GM19438 (cell line): ENCODE results near the gene HOXB6.

ENCODE experiments used
- ATAC-seq: cut with Tn5 transposase; IDR thresholded peaks from one replicate; pipeline ENCODE4 v1.9.1; 2021; ENCODE audit warnings: low read depth; ENCODE audit not compliant: unreplicated experiment

The HOXB6 gene

GRCh38 chr17:48611213-48611612 is 6.4 kb upstream of the HOXB6 start:
- ATAC-seq: peak; percentile 23

DNA sequence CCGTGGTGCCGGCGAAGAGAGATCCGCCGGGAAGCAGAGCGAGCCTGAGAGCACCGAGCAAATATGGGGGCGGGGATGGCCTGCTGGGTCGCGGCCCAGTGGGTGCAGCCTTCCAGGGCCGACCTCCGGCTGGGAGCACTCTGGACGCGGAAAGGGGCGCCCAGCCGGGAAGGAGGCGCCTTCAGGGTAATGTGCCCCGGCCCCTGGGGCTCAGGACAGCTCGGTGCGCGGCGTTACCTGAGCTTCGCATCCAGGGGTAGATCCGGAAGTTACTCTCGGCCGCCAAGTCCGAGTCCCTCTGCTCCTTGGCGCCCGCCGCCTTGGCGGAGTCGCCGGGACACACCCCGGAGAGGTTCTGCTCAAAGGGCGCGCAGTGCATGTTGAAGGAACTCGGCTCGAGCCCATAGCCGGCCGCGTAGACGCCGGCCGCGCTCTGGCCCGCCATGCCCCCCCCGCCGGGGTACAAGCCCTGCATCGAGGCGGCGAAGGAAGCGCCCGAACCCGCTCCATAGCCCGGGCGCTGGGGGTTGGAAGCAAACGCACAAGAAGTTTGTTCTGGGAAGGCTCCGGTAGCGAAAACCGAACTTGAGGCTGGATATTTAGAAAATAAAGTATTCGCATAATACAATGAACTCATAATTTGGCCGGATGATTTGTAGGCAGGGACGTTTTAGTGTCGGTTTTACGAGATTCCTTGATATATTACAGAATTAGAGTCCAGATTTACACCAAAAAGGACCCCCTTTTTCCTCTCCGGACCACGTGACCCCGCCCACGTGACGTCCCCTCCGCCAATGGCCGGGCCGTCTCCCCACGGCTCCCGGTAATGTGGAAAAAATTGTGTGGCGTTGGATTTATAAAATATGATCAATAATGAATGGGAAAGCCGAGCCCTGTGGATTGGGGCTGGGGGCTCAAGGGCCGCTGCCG is 5.8 kb upstream of the HOXB6 start, which contains the start of gene HOXB7:
Gene HOXB7 (minus strand): TSS at position 736 of the 930 bp plus-strand sequence. CDS start 99 bp downstream, at position 637.
- peak; percentile 43 for ATAC-seq

DNA sequence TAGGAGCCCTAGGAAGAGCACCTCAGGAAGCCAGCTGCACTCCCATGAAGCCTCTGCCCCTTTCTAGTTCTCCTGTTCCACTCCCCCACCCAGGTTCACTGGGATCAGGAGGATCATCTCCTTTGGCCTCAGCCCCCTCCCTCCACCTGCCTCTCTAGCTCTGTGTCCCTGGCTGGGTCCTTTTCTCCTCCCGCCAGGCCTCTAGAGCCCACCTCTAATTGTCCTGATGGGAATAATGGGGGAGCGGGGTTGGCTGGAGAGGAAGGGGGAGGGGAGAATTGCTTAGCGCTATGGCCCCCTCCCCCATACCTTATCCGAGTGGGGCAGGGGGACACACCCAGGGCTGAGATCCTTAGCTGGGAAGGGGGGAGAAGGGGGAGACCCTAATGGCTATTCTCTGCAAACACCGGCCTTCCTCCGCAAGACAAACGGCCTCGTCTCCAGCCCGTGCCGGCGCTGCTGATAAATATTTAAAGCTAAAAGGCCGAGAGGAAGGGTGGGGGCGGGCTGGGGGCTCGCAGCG is 5.0 kb upstream of the HOXB6 start:
- ATAC-seq: no peak

DNA sequence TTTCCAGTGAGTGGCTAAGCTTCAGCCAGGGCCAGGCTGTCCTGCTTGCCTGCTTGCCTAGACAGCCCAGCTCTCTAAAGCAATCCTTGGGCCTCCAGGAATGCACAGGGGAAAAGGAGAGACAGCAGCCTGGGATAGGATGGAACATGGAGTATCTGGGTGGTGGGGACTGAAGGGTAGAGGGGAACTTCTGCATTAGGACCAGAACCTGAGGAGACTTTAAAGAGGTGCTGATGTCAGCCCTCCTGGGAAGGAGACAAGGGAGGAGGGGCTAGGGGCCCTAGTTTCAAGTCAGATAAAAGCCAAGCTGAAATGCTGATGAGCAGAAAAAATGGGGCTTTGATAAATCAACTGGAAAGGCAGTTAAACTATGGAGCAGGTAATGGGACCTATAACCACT is 4.2 kb upstream of the HOXB6 start:
- ATAC-seq: no peak

GRCh38 chr17:48608494-48608834 is 3.7 kb upstream of the HOXB6 start:
- no peak for ATAC-seq

GRCh38 chr17:48606892-48607614 is 2.3 kb upstream of the HOXB6 start:
- no peak for ATAC-seq

DNA sequence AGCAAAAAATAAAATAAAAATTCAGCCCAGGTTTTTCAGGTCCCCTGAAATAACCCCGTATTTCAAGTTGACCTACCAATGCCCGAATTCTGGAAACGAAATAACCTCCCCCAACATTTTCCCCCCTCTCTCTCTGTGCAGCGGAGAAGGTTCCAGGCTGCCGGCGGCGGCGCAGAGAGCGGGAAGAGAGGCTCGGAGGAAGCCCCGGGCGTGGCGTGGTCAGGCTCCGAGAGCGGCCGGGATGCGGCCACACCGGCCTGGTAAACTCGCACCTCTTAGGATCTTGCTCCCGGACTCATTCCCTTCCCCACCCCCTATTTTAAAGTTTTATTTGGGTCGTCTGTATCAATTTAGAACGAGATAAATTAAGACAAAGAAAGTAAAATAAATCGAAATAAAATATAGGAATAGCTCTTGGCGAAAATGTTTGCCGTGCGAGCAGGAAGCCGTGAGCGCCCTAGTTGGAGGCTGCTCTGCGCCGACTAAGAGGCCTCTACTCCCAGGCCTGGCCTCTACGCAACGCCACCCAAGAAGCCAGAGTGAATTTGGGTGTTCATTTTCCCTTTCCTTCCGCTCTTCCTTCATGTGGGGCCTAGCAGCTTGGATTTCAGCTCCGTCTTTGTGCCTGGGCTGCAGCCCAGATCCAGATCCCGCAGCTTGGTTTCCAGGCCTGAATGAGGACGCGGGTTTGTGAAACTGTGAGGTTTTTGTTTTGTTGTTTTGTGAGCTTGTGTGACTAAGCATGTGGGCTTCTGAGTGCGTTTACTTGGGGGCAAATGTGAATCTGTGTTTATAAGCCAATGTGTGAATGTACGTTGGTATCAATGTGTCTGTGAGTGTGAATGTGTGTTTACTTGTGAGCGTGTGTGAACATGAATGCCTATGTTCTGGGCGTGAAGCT is 1.5 kb upstream of the HOXB6 start:
- ATAC-seq: no peak

DNA sequence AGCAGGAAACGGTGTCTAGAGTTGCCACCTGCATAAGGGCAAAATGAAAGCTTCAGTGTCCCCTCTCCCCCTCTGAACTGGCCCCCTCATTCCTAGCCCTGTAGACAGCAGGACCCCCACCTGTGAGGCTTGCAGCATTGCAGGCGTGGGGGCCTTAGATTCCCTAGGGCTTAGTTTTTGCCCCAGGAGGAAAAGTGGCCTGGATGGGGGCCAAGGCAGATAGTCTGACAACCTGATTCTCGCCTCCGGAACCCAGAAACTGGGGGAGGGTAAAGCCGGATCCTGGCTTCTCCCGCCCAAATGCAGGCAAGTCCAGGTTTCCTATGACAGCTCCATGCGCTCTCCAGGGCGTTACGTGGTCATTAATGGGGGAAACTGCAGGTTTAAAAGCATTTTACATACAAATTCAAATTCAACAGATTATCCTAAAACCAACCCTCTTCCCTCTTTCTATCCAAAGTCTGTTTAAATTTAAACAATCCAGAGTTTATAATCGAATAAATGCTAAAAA is 678 bp upstream of the HOXB6 start:
- ATAC-seq: no peak

GRCh38 chr17:48603959-48604769 is 622 bp downstream of the HOXB6 start:
- no peak for ATAC-seq

GRCh38 chr17:48601539-48602425 is 3.0 kb downstream of the HOXB6 start:
- ATAC-seq: no peak

DNA sequence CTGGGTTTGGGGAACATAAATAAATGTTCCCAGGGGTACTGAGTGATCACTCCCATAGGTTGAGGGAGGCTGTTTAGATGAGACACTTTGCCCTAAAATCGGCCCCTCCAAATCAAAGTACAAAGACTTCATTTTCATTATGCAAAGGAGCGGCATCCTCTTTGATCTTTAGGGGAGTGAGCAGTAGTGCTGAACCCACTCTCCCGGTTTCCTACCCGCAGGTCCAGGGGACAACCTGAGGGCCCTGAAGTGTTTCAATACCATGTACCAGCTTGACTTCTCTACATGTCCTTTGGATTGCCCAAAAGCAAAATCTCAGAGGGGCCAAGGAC is 3.6 kb downstream of the HOXB6 start:
- no peak for ATAC-seq

- no peak for ATAC-seq
These were observed 4.3 kb downstream of the HOXB6 start for GRCh38 chr17:48600244-48601098.

DNA sequence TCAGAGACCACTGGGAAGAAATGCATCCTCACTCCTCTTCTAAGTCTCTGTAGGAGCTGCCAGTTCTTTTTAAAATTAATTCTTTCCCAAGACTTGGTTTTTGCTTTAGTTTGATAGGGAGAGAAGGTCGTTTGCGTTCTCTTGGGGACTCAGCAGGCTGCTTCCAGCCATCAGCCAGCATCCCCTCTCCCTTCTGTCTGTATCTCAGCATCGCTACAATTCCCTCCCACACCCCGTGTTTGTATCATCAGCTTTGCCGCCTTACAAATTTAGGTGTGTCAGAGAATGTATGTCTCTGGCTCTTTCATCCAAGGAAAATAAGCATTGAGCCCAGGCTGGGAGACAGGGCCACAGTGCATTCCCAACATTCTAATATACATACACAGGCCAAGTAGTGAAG is 5.4 kb downstream of the HOXB6 start:
- ATAC-seq: no peak

- ATAC-seq: no peak
These were observed 6.0 kb downstream of the HOXB6 start for GRCh38 chr17:48598736-48599135.

DNA sequence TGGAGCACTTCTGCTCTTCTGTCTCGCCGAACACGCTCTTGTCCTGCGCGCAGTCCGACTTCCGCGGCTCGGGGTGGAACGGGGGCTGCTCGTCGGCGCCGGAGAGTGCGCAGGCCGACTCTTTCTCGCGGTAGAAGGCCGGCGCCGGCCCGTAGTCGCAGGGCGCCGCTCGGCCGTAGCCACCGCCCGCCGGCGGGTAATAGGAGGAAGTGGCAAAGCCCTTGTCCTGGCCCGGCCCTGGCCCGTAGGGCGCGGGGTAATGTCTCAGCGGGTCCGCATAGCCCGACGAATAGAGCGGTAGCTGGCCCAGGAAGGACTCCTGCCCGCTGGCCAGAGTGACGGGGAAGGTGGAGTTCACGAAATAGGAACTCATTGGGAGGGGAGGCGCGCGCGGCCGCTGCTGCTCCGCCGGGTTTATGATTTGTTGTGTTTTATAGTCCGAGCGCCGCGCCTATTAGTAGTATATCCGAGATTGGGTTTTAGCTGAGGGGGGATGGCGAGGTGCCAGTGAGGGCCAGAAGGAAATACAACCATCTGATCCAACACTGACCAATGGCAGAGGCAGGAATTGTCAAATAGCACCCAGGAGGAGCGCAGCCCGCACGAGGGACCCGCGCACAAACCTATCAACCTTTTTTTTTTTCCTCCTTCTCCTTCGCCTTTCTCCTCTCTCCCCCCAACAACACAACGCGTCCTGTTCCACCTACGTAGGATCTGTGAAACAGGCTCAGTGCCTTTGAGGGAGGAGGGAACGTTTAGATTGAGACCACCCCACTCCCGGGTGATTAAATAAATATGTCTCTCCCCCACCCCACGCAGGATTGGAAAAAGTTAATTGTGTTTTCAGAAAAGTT is 6.8 kb downstream of the HOXB6 start:
- ATAC-seq: no peak

DNA sequence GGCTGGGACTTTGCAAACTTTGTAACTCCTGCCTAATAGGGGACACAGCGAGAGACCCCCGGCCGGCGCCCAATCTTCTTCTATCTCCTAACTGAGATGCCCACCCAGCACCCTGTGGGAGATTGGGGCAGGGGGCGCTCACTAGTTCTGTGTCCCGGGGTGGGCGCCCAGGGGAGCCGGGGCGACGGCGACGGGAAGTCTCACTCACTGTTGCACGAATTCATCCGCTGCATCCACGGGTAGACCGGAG is 7.3 kb downstream of the HOXB6 start:
- no peak for ATAC-seq
